VCaP (cell line): ENCODE measurements around the gene SNX13.
A peak's percentile ranks its signal among the peaks of the same experiment; 100 is the strongest.

Experiments used
- H3K27ac ChIP-seq: fragments of 450-650 bp; 2 replicates; pipeline ENCODE4 v1.5.1; 2017
- CTCF ChIP-seq: fragments of 450-650 bp; conservative IDR thresholded peaks from 2 replicates; pipeline ENCODE4 v1.5.1; 2017; ENCODE audit warnings: mild to moderate bottlenecking, moderate library complexity

Gene SNX13

GRCh38 chr7:17849504-17849903, 90.8 kb downstream of the SNX13 start:
- no peak overlapping the region for H3K27ac ChIP-seq
- no peak for TF ChIP-seq CTCF

- TF ChIP-seq CTCF: no peak
- no peak overlapping the region for H3K27ac ChIP-seq
Measured at GRCh38 chr7:17848516-17848915, 91.8 kb downstream of the SNX13 start.

- no peak for TF ChIP-seq CTCF
- H3K27ac ChIP-seq: peak overlapping the region; percentile 77
Measured at GRCh38 chr7:17846935-17847334, 93.4 kb downstream of the SNX13 start.

- H3K27ac ChIP-seq: peak overlapping the region; percentile 77
- no peak for TF ChIP-seq CTCF
Measured at GRCh38 chr7:17845197-17845547, 95.1 kb downstream of the SNX13 start.

- no peak for TF ChIP-seq CTCF
- H3K27ac ChIP-seq: peak overlapping the region; percentile 77
Measured at GRCh38 chr7:17844514-17845196, 95.6 kb downstream of the SNX13 start.

- TF ChIP-seq CTCF: no peak
- H3K27ac ChIP-seq: peak overlapping the region; percentile 77
Measured at GRCh38 chr7:17844022-17844421, 96.3 kb downstream of the SNX13 start.

- TF ChIP-seq CTCF: no peak
- peak overlapping the region; percentile 77 for H3K27ac ChIP-seq
Measured at GRCh38 chr7:17843041-17843440, 97.3 kb downstream of the SNX13 start.
